GM13976 (cell line): ENCODE data around the gene KCNMA1.

ENCODE experiments used
- DNase-seq: peaks from one replicate; pipeline ENCODE4 v3.0.0; 2012; ENCODE audit warnings: low spot score
- in situ Hi-C: fragments of 300-500 bp; cut with MboI; formaldehyde crosslinking; loops from one replicate; pipeline ENCODE4 v1.12.0; 2022; ENCODE audit warnings: low sequenced_read_pairs, mixed read lengths, inconsistent platforms; ENCODE audit not compliant: unreplicated experiment
- TF ChIP-seq, protein P1 (sequence below): IDR thresholded peaks from 2 replicates; pipeline ENCODE4 v1.5.1; 2012; ENCODE audit warnings: borderline replicate concordance, mild to moderate bottlenecking; ENCODE audit not compliant: insufficient read depth; ENCODE audit errors: extremely low read depth, missing control alignments, control extremely low read depth

KCNMA1 gene

GRCh38 chr10:77261146-77261545 lies 376.5 kb downstream of the KCNMA1 start:
- TF ChIP-seq, protein P1, sequence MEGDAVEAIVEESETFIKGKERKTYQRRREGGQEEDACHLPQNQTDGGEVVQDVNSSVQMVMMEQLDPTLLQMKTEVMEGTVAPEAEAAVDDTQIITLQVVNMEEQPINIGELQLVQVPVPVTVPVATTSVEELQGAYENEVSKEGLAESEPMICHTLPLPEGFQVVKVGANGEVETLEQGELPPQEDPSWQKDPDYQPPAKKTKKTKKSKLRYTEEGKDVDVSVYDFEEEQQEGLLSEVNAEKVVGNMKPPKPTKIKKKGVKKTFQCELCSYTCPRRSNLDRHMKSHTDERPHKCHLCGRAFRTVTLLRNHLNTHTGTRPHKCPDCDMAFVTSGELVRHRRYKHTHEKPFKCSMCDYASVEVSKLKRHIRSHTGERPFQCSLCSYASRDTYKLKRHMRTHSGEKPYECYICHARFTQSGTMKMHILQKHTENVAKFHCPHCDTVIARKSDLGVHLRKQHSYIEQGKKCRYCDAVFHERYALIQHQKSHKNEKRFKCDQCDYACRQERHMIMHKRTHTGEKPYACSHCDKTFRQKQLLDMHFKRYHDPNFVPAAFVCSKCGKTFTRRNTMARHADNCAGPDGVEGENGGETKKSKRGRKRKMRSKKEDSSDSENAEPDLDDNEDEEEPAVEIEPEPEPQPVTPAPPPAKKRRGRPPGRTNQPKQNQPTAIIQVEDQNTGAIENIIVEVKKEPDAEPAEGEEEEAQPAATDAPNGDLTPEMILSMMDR, result no peak
- DNase-seq, result no peak
- in situ Hi-C loops, result no loop called here

GRCh38 chr10:77259171-77259874 lies 378.3 kb downstream of the KCNMA1 start:
- in situ Hi-C loops, result no loop called here
- no peak for DNase-seq
- TF ChIP-seq, protein P1, result no peak

DNA sequence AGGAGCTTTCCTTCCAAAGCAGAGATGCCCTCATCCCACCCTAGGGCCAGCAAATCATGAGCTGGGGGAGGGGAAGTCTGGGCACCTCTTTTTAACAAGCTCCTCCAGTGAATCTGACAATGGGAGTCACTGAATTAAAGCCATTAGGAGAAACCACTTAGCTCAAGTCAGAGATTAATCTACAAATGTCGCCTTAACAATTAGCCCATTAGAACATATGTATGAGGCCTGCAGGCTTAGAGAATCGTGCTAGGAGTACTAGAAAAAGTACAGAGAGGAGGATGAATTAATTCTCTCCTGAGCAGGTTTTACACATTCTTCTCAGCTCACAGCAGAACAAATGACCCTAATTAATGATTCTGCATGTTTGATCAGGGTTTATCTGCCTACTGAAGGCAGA lies 381.3 kb downstream of the KCNMA1 start:
- in situ Hi-C loops, result no loop called here
- no peak for DNase-seq
- TF ChIP-seq, protein P1, result no peak

DNA sequence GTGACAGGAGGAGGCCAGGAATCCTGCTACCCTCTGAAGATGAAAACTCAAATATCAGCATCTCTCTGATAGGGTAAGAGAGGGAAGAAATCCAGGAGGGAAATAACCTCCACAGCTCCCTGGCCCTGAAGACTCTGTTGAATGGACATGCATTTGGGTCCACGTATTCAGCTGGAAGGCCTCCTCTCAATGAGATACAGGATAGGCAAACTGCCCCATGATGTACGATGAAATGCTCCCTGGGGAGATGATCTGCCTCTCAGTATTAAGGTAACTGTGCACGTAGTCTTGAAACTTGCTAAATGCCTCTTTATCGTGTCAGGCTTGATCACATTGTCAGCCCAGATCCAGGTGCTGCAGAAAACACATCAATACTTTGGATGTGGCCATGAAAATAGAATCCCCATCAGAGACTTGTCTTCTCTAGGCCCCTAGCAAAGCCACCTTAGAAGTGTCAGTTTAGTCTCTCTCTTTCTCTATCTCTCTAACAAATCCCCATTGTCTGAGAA lies 384.0 kb downstream of the KCNMA1 start:
- in situ Hi-C loops, result no loop called here
- TF ChIP-seq, protein P1, result no peak
- DNase-seq, result no peak

GRCh38 chr10:77253147-77253545 lies 384.5 kb downstream of the KCNMA1 start:
- TF ChIP-seq, protein P1, result no peak
- no peak for DNase-seq
- in situ Hi-C loops, result no loop called here

DNA sequence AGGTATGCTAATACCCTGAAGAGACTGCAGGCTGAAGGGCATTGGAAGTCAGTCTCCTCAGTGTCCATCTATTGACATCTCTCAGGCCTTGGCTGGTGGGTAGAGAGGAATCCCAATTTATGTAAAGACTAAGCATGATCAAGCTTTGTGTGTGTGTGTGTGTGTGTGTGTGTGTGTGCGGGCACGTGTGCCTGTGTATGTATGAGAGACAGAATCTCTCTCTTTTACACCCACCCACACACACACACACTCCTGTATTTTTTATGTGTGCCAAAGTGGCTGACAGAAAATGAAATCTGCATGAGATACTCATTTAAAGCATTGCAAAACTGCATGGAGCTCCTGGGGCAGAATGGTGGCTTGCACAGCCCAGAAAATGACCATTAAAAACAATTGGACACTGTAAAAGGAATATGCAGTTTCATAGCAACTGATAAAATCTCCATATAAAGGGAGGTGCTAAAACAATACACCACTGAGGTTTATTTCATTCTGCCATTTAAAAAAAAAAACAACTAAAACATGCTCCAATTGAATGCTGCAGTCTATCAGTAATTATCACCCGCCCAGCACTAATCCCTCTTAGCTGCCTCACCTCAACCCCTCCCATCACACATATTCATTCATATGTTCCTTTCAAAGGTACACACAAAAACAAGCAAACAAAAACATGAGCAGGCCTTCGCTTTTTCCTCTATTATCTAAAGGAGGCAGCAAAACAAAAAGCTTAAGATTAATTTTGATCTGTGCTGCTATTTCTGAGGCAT lies 385.0 kb downstream of the KCNMA1 start:
- no peak for DNase-seq
- in situ Hi-C loops, result no loop called here
- TF ChIP-seq, protein P1, result no peak
